Measurements from ENCODE around the gene TOR4A.
A peak's percentile ranks its signal among the peaks of the same experiment; 100 is the strongest.

Gene TOR4A

DNA sequence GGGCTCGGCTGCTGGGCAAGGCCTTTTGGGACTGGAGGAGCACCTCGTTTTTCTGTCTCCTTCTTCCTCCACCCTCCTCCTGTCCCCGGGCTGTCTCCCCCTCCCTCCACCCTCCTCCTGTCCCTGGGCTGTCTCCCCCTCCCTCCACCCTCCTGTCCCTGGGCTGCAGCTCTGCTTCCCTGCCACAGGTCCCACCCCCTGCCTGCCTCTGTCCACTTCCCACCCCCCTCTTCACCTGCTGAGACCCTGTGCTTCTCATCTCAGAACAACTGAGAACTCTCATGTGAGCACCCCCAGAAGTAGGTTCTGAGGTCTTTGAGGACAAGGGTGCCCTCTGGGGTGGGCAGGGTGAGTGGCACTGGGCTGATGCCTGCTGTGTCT is 5.8 kb upstream of the TOR4A start:
- DNase-seq (ENCODE audit: low read depth, low spot score) = no peak
- Histone ChIP-seq H3K4me3 (no peak overlapping the region), H3K9ac (ENCODE audit: insufficient read length) (no peak overlapping the region), H3K36me3 (ENCODE audit: insufficient read depth, low read length) (peaks cover 14% of the 10 kb centered on the region; the same call in 1 of the 2 replicates), H3K27ac (peak overlapping the region; percentile 57; the same call in 1 of the 2 replicates), H3K9me3 (ENCODE audit: low read depth, low read length) (no peaks in the 10 kb centered on the region)
- TF ChIP-seq FOXP2 (optimal IDR thresholded peaks at IDR 0.05; ENCODE audit: control extremely low read depth, extremely low read length, insufficient read depth) (no peak), POLR2AphosphoS5 (IDR thresholded peaks at IDR 0.05; ENCODE audit: borderline replicate concordance, low read depth, low read length) (no peak), EZH2 (IDR thresholded peaks at IDR 0.05) (no peak)

DNA sequence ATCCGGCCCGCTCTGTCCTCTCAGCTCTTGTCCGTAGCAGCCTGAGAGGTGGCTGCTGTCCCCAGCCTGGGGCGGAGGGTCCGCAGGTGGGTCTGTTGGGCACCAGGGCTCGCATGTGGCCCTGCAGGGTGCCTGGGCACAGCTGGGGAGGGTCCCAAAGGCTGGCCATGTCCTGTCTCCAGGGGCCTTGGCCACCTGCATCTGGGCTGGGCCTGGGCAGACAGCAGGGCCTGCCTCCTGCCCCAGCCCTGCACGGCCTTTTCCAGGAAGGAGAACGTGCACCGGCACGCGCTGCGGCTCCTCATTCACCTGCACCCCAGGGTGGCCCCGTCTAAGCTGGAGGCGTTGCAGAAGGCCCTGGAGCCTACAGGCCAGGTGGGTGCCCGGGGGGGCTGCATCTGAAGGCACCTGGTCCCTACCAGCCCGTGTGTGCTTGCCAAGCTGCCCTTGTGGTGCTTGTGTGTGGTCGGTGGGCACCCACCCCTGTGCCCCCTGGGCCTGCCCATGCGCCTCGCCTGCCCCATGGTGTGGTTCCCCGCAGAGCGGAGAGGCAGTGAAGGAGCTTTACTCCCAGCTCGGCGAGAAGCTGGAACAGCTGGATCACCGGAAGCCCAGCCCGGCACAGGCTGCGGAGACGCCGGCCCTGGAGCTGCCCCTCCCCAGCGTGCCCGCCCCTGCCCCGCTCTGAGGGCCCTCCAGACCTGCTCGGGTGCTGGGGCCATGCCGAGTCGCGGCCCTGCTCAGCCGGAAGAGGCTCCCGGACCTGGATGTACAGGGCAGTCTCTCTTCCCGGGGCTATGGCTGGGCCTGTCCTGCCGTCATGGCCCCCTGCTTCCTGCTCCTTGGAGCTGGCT is 5.1 kb upstream of the TOR4A start:
- Histone ChIP-seq H3K4me3 (no peak overlapping the region), H3K9ac (ENCODE audit: insufficient read length) (no peak overlapping the region)

DNA sequence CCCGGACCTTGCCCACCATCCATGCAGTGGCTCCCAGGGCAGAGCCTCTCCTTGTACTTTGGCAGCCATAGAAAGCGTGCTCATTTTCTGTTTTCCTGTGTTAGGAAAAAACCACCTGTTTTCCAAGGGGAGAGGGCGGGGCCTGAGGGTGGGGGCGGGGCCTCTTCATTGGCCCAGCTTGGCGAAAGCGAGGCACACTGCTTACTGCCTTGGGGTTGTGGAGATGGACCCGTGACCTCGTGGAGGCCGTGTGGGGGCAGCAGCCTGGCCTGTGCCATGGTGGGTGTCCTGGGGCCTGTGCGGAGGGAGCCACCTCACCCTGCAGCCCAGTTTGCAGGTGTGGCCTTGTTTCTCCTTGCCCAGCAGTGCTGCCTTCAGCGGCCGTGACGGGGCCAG is 4.4 kb upstream of the TOR4A start:
- TF ChIP-seq POLR2AphosphoS5 (IDR thresholded peaks at IDR 0.05; ENCODE audit: borderline replicate concordance, low read depth, low read length) = no peak
- TF ChIP-seq FOXP2 (optimal IDR thresholded peaks at IDR 0.05; ENCODE audit: control extremely low read depth, extremely low read length, insufficient read depth) = no peak
- no peak for TF ChIP-seq EZH2 (IDR thresholded peaks at IDR 0.05)
- no peaks in the 10 kb centered on the region for H3K9me3 ChIP-seq (ENCODE audit: low read depth, low read length)
- H3K4me3 ChIP-seq = no peak overlapping the region
- H3K9ac ChIP-seq (ENCODE audit: insufficient read length) = no peak overlapping the region
- peaks cover 7% of the 10 kb centered on the region; the same call in 1 of the 2 replicates for H3K36me3 ChIP-seq (ENCODE audit: insufficient read depth, low read length)
- H3K27ac ChIP-seq = no peak overlapping the region
- DNase-seq (ENCODE audit: low read depth, low spot score) = no peak

More for the DNA sequence above, 5.1 kb upstream of the TOR4A start:
- DNase-seq (ENCODE audit: low read depth, low spot score) = no peak
- Histone ChIP-seq H3K9me3 (ENCODE audit: low read depth, low read length) (no peaks in the 10 kb centered on the region), H3K36me3 (ENCODE audit: insufficient read depth, low read length) (peaks cover 10% of the 10 kb centered on the region; the same call in 1 of the 2 replicates), H3K27ac (no peak overlapping the region)
- no peak for TF ChIP-seq POLR2AphosphoS5 (IDR thresholded peaks at IDR 0.05; ENCODE audit: borderline replicate concordance, low read depth, low read length)
- no peak for TF ChIP-seq FOXP2 (optimal IDR thresholded peaks at IDR 0.05; ENCODE audit: control extremely low read depth, extremely low read length, insufficient read depth)
- no peak for TF ChIP-seq EZH2 (IDR thresholded peaks at IDR 0.05)

DNA sequence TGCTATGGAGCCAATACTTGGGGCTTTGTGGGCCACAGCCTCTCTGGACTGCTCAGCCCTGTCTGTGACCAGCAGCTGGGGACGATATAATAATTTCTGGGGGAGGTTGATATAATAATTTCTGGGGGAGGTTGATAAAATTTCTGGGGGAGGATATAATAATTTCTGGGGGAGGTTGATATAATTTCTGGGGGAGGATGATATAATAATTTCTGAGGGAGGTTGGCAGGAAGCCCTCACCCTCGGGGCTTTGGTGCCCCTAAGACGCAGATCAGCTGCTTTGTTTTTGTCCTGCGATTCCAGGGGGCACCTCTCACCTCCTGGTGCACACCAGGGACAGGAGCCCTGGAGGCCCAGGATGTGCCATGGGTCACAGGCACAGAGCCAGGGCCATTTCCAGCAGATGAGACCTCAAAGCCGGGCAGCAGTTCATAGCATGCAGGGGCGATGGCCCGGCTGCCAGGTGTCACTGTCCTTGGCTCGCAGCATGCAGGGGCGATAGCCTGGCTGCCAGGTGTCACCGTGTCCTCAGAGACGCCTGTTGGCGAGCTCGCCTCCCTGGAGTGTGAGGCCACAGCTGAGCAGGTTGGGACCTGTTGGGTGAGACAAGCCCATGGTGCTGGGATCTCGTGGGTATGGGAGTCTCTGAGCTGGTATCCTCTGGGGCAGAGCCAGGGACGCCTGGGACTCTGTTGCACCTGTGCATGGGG is 3.8 kb upstream of the TOR4A start:
- TF ChIP-seq POLR2AphosphoS5 (IDR thresholded peaks at IDR 0.05; ENCODE audit: borderline replicate concordance, low read depth, low read length) = no peak
- no peak for TF ChIP-seq FOXP2 (optimal IDR thresholded peaks at IDR 0.05; ENCODE audit: control extremely low read depth, extremely low read length, insufficient read depth)
- TF ChIP-seq EZH2 (IDR thresholded peaks at IDR 0.05) = no peak
- Histone ChIP-seq H3K9ac (ENCODE audit: insufficient read length) (no peak overlapping the region), H3K9me3 (ENCODE audit: low read depth, low read length) (no peaks in the 10 kb centered on the region), H3K36me3 (ENCODE audit: insufficient read depth, low read length) (peaks cover 3% of the 10 kb centered on the region; the same call in 1 of the 2 replicates), H3K27ac (no peak overlapping the region), H3K4me3 (no peak overlapping the region)
- no peak for DNase-seq (ENCODE audit: low read depth, low spot score)

DNA sequence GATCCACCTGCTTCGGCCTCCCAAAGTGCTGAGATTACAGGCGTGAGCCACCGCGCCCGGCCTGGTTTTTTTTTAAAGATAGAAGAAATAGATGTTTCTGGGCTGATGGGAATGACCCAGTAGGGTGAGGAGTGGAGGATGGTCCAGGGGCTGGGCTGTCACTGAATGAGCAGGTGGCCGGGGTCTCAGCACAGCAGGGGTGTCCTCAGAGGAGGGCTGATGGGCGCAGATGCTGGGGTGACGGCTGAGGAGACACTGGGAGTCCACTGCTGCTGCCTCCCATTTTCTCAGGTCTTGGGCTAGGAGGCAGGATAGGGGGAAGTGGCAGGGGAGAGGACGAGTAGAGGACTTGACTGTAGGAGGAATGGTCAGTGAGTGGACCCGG is 2.3 kb upstream of the TOR4A start:
- Histone ChIP-seq H3K9ac (ENCODE audit: insufficient read length) (no peak overlapping the region), H3K4me3 (no peak overlapping the region), H3K27ac (no peak overlapping the region), H3K9me3 (ENCODE audit: low read depth, low read length) (no peaks in the 10 kb centered on the region), H3K36me3 (ENCODE audit: insufficient read depth, low read length) (no peaks in the 10 kb centered on the region; the same call in 1 of the 2 replicates)
- TF ChIP-seq FOXP2 (optimal IDR thresholded peaks at IDR 0.05; ENCODE audit: control extremely low read depth, extremely low read length, insufficient read depth) (no peak), POLR2AphosphoS5 (IDR thresholded peaks at IDR 0.05; ENCODE audit: borderline replicate concordance, low read depth, low read length) (no peak), EZH2 (IDR thresholded peaks at IDR 0.05) (no peak)
- DNase-seq (ENCODE audit: low read depth, low spot score) = no peak

DNA sequence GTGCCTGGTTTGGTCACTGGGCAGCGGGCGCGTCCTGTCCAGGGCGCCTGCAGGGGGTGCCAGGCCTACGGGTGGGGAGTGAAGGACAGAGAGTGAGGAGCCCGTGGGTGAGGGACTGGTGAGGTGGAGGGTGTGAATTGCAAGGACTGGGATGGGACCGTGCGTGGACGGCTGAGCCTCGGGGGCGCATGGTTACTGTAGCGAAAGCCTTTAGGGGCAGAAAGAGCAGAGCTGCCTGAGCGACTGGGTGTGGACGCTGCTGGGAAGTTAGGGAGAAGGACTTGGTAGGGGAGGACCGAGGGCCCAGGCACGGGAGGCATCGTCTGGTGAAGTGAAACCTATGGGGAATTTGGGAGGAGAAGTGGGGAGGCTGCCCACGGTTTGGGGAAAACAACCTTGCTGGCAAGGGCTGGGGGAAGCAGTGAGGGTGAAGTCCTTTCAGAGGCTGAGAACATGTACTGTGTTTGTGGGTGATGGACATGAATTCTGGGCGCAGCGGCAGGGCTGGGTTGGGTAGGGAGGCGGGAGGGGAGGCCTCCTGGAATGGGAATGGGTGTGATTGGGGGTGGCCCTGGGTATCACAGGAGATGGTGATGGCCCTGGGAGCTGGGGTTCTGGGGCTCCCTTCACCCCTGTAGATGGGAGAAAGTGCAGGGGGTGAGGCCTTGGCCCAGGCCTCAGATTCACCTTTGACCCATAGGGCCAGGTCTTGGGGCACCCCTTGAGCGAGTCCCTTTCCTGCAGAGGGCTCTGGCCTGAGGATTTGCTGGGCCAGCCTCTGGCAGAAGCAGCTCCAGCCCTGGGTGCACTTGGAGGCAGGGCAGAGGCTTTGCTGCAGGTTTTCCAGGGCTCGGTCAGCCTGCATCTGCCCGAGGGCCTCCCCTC is 1.7 kb upstream of the TOR4A start:
- H3K4me3 ChIP-seq = no peak overlapping the region
- no peak for DNase-seq (ENCODE audit: low read depth, low spot score)
- peak overlapping the region; percentile 82 for H3K27ac ChIP-seq
- no peak overlapping the region for H3K9ac ChIP-seq (ENCODE audit: insufficient read length)
- H3K9me3 ChIP-seq (ENCODE audit: low read depth, low read length) = no peaks in the 10 kb centered on the region
- no peaks in the 10 kb centered on the region; the same call in 1 of the 2 replicates for H3K36me3 ChIP-seq (ENCODE audit: insufficient read depth, low read length)
- no peak for TF ChIP-seq EZH2 (IDR thresholded peaks at IDR 0.05)
- no peak for TF ChIP-seq POLR2AphosphoS5 (IDR thresholded peaks at IDR 0.05; ENCODE audit: borderline replicate concordance, low read depth, low read length)
- TF ChIP-seq FOXP2 (optimal IDR thresholded peaks at IDR 0.05; ENCODE audit: control extremely low read depth, extremely low read length, insufficient read depth) = no peak

DNA sequence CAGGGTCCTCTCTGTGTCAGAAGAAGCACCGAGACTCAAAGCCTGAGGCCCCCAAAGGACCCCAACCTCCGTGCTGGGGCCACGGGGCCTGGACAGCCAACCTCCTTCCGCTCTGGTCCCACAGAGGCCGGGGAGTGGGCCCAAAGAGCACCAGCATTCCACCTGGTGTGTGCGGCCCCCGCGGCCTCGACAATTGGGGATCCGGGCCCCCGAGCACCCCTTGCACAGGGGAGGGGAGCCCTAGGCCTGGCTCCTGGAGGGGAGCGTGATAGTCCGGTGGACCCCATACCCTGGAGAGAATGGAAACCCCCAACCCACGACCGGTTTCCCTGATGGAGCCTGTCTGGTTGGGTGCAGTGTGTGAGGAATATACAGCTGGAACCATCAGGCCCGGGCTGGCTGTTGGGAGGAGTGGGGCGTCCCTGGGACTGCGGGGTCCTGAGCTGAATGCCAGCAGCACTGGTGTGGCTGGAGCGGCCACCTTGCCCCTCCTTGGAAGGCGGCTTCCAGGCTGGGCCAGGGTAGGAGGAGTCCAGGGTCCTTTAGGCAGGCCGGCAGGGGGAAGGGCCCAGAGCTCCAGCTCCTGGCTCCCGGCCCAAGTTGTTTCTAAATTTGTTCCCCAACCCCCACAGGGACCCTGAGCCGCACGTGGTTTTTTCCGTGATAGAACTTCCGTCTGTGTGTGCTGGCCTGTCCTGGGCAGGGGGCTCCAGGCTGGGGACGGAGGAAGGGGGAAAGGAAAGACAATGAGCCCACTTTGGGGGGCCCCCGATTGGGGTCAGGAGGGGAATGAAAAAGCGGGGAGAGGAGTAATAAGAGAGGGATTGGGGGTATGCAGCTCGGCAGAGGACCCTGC is 825 bp upstream of the TOR4A start:
- Histone ChIP-seq H3K9ac (ENCODE audit: insufficient read length) (peak overlapping the region; percentile 73), H3K27ac (peak overlapping the region; percentile 82), H3K36me3 (ENCODE audit: insufficient read depth, low read length) (no peaks in the 10 kb centered on the region; the same call in 1 of the 2 replicates), H3K9me3 (ENCODE audit: low read depth, low read length) (no peaks in the 10 kb centered on the region), H3K4me3 (peak overlapping the region; percentile 24)
- TF ChIP-seq EZH2 (IDR thresholded peaks at IDR 0.05) (no peak), FOXP2 (optimal IDR thresholded peaks at IDR 0.05; ENCODE audit: control extremely low read depth, extremely low read length, insufficient read depth) (no peak), POLR2AphosphoS5 (IDR thresholded peaks at IDR 0.05; ENCODE audit: borderline replicate concordance, low read depth, low read length) (no peak; the same call in 1 of the 2 replicates)
- DNase-seq (ENCODE audit: low read depth, low spot score) = no peak

Measured in SK-N-MC (cell line).